Aorta (tissue), 5 donors: ENCODE measurements around the gene BHLHA15. TPM values are rescaled to one million over a fixed set of nuclear protein-coding genes. Genes with fewer than 3 reads are reported as not detected.
A peak's percentile ranks its signal among the peaks of the same experiment; 100 is the strongest.
"Not testable (repeated sequence)": the region's sequence is repeated elsewhere in the genome, so short reads cannot be mapped to it uniquely, and the experiment has no call there.

Source experiments
- ATAC-seq: fragments of 200-7000 bp; cut with Tn5 transposase; one replicate; pipeline ENCODE4 v1.9.1; 2022; ENCODE audit warnings: moderate library complexity; ENCODE audit not compliant: low FRiP score
- DNase-seq, 2 donors: peaks; one replicate each; pipeline ENCODE4 v3.0.0-alpha.2; 2020
- H3K27ac ChIP-seq, 2 donors: one replicate each; pipeline ENCODE4 v1.5.1; 2013; ENCODE audit warnings: low read length in 2 of 2, mild to moderate bottlenecking in 2 of 2, moderate library complexity in 2 of 2, control low read depth in 1 of 2, inconsistent platforms in 1 of 2, low read depth in 1 of 2
- H3K27me3 ChIP-seq, 2 donors: one replicate each; pipeline ENCODE4 v1.6.1; 2013; ENCODE audit warnings: control low read depth in 1 of 2, low read length in 1 of 2, mild to moderate bottlenecking in 1 of 2, moderate library complexity in 1 of 2; ENCODE audit not compliant: insufficient read depth in 2 of 2, control insufficient read depth in 1 of 2
- H3K36me3 ChIP-seq, 2 donors: one replicate each; pipeline ENCODE4 v1.6.1; 2013; ENCODE audit warnings: control low read depth in 1 of 2, low read length in 1 of 2, mild to moderate bottlenecking in 1 of 2; ENCODE audit not compliant: insufficient read depth in 2 of 2, control insufficient read depth in 1 of 2
- H3K4me1 ChIP-seq, 2 donors: one replicate each; pipeline ENCODE4 v1.6.1; 2013; ENCODE audit warnings: low read length in 2 of 2, control low read depth in 1 of 2, mild to moderate bottlenecking in 1 of 2, moderate library complexity in 1 of 2; ENCODE audit not compliant: insufficient read depth in 2 of 2, control insufficient read depth in 1 of 2
- H3K4me3 ChIP-seq, 2 donors: one replicate each; pipeline ENCODE4 v1.5.1; 2013; ENCODE audit warnings: low read length in 2 of 2, control low read depth in 1 of 2, mild to moderate bottlenecking in 1 of 2
- H3K9me3 ChIP-seq: one replicate; pipeline ENCODE4 v1.6.1; 2013; ENCODE audit warnings: mild to moderate bottlenecking, low read length; ENCODE audit not compliant: control insufficient read depth
- WGBS, 2 donors: extraction: QIAGEN DNeasy Blood & Tissue Kit; methylation state at CpG; one replicate each; pipeline ENCODE4 v1.1.7; 2013; 5-methylcytosine and 5-hydroxymethylcytosine counted together
- intact Hi-C, 2 donors: fragments of 100-400 bp; cut with DNase I; formaldehyde crosslinking; loops; one replicate each; pipeline versions ENCODE4 v1.14.2 to v1.15.0; 2022
- polyA plus RNA-seq, 2 donors: library from polyadenylated mRNA; stranded (reverse); fragments of 200-250 nt; gene quantifications; one replicate each; pipeline ENCODE4 v1.2.3, GENCODE V29; 2013
- total RNA-seq, 2 donors: library from RNA; stranded (reverse); fragmentation: NEBNext Ultra II Directional; extraction: Animal tissue kit (Norgen Biotek cat#: 25700); gene quantifications; one replicate each; pipeline ENCODE4 v1.2.1, GENCODE V29; 2021
- donor health status: healthy with polysubstance abuse.
- donor health status: Bipolar disorder and iron deficiency.
- donor health status: DM: no; HTN: no; CAD: no.
- donor health status: DM: no; HTN: no; CAD: no.
- donor health status: DM: yes; HTN: yes; CAD: no.

BHLHA15 gene
- total and polyA plus RNA-seq, 4 donors, result 0.36 TPM; not detected in 3

DNA sequence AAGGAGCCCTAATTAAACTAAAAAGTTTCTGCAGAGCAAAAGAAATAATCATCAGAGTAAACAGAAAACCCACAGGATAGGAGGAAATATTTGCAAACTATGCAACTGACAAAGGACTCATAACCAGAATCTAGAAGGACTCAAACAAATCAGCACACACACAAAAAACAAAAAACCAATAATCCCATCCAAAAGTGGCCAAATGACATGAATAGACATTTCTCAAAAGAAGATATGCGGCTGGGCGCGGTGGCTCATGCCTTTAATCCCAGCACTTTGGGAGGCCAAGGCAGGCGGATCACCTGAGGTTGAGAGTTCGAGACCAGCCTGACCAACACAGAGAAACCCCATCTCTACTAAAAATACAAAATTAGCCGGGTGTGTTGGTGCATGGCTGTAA lies 8.1 kb downstream of the BHLHA15 start:
- DNase-seq, result peak; percentile 9 to 28
- not testable (repeated sequence) for ATAC-seq
- WGBS, 2 donors, result 95 to 97% methylated on average over 6 of the region's 6 CpGs

DNA sequence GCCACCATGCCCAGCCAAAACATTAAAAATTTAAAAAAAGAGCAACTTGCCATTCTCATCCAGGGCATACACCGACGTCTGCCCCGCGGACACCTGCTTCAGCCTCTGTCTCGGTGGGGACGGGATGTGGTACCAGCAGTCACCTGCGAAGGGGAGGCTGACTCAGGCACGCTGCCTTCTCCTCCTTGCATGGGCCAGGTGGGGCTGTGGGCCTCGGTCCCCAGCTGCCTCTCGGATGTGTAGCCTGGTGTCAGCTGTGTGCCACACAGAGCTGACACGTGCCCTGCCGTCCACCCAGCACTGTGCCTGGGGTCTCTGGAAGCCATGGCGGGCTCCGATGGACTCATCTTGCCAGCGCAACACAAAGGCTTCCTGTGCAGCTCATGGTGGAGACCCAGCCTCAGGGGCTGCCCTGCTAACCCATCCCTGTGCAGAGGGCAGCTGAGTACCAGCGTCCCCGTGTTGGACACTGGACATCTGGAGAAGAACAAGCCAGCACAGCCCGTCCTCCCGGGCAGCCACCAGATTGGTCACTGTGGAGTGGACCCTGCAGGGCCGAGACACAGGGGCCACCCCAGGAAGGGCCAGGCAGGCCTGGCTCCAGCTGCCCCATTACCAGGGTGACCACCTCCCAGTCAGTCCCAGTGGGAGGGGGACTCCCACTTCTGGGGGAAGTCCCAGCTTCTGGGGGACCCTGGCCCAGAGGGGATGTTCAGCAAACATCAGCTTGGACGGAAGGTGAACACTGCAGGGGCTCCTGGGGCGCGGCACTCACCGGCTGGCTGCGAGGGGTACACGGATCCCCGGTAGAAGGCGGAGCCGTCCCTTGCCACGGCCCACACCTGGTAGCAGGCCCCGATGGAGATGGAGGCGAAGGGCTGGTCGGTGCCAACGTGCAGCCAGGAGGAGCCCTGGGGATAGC lies 10.6 kb downstream of the BHLHA15 start:
- Histone ChIP-seq H3K4me3 (no peak overlapping the region), H3K27ac (no peak overlapping the region), H3K9me3 (no peaks in the 10 kb centered on the region), H3K36me3 (peaks cover 1 to 6% of the 10 kb centered on the region in 2 donors), H3K27me3 (no peaks in the 10 kb centered on the region), H3K4me1 (no peaks in the 10 kb centered on the region)
- DNase-seq (peak; percentile 44 to 66), ATAC-seq (no peak)
- 96 to 97% methylated on average over 34 of the region's 34 CpGs for WGBS, 2 donors
- intact Hi-C loops, result no loop called here

More for the DNA sequence above, 8.1 kb downstream of the BHLHA15 start:
- intact Hi-C loops, H3K4me1 ChIP-seq, H3K9me3 ChIP-seq, H3K27ac ChIP-seq, H3K36me3 ChIP-seq, H3K4me3 ChIP-seq, H3K27me3 ChIP-seq: not testable (repeated sequence)

DNA sequence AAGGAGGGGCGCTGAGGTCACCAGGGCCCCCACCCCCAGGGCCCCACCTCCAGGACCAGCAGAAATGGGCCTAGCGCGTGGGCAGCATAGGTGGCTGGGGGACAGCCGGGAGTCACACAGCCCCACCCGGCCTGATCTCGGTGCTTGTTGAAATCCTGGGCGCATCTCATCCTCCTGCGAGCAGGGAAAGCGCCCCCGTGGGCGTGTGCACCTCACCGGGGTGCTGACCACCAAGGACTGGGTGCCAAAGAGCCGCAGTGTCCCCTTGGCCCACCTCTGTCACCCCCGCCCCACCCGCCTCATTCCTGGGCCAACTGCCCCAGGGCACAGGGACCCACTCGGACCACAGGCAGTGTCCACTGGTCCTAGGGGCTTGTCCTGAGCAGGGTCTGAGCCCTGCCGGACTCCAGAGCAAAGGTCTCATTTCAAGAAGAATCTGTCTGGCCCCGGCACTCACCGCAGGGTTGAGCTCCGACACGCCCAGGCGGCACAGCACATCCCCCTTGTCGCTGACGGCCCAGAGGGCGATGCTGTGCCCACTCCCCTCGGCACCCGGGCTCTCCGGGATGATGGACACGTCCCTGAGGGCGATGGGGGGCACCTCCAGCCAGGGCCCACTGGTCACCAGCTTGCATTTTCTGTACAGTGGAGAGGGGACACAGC lies 11.4 kb downstream of the BHLHA15 start:
- 94 to 97% methylated on average over 30 of the region's 30 CpGs for WGBS, 2 donors
- no peaks in the 10 kb centered on the region for H3K4me1 ChIP-seq
- no peak overlapping the region for H3K4me3 ChIP-seq
- H3K27me3 ChIP-seq, result no peaks in the 10 kb centered on the region
- ATAC-seq (no peak), DNase-seq (peak; percentile 32 to 69)
- H3K27ac ChIP-seq, result no peak overlapping the region
- intact Hi-C loops, result no loop called here
- no peaks in the 10 kb centered on the region for H3K9me3 ChIP-seq
- H3K36me3 ChIP-seq, result peaks cover 0 to 6% of the 10 kb centered on the region in 2 donors

DNA sequence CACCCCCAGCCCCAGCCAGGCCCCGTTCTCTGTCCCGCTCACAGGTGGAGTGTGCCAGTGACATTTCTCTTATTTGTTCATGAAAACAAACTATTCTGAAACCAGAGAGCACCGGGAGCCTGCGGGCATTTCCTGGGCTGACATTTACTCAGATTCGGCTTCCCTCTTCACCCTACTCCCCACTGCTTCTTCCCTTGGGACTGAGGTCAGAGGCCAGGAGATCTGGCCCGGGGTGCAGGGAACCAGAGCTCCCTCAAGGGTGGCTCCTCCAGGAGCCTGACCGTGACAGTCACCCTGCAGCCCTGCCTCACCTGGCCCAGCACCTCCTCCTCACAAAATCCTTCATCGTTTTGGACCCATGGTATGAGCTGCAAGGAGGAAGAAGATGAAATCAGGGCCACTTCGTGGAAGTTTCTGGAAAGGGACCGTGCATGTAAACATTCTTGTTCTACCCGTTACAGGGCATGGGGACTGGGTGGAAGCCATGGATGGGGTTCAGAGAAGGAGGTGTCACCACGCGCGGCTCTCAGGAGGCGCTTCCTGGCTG lies 12.2 kb downstream of the BHLHA15 start:
- Histone ChIP-seq H3K27me3 (no peaks in the 10 kb centered on the region), H3K36me3 (peaks cover 0 to 6% of the 10 kb centered on the region in 2 donors), H3K27ac (no peak overlapping the region), H3K9me3 (no peaks in the 10 kb centered on the region), H3K4me3 (no peak overlapping the region), H3K4me1 (no peaks in the 10 kb centered on the region)
- peak; percentile 11 to 51 for DNase-seq
- WGBS, 2 donors, result 80 to 82% methylated on average over 15 of the region's 15 CpGs
- ATAC-seq, result no peak
- intact Hi-C loops, result no loop called here

DNA sequence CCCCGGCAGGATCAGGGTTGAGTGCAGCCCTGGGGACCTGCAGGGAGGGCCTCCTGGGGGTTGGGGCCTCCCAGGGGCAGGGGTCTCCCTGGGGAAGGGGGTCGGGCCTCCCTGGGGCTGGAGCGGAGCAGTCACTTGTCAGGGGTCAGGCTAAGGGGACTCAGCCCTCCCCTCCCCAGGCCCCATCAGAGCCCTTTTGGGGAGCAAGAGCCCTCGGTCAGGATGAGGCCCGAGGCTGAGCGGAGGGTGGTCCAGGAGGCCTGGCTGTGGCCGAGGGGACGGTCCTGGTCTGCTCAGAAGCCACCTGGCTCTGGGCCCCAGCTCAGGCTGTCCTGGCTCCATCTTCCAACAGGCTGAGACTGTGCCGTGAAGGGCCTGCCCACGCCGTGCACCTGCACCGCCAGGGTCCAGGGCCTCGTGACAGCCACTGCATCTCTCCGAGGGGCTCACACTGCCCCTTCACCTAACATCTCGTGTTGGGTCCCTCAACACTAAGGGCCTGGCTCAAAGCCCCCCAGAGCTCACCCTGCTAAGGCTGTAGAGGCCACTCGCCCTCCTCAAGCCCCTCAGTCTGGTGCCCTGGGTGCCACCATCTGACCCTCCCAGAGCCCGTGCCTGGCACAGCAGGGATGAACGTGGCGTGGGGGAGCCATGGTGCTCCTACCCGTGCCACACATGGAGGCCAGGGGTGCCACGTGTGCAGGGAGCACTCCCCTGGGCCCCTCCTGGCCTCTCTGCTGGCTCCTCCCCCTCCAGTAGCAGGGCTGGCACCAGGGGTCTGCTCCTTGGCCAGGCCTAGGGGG lies 12.9 kb downstream of the BHLHA15 start:
- Histone ChIP-seq H3K4me1 (no peaks in the 10 kb centered on the region), H3K9me3 (no peaks in the 10 kb centered on the region), H3K27ac (no peak overlapping the region), H3K36me3 (peaks cover 0 to 6% of the 10 kb centered on the region in 2 donors), H3K4me3 (no peak overlapping the region), H3K27me3 (no peaks in the 10 kb centered on the region)
- ATAC-seq (peak; percentile 27), DNase-seq (peak; percentile 34 to 65)
- intact Hi-C loops, result no loop called here
- WGBS, 2 donors, result 88 to 89% methylated on average over 21 of the region's 21 CpGs

DNA sequence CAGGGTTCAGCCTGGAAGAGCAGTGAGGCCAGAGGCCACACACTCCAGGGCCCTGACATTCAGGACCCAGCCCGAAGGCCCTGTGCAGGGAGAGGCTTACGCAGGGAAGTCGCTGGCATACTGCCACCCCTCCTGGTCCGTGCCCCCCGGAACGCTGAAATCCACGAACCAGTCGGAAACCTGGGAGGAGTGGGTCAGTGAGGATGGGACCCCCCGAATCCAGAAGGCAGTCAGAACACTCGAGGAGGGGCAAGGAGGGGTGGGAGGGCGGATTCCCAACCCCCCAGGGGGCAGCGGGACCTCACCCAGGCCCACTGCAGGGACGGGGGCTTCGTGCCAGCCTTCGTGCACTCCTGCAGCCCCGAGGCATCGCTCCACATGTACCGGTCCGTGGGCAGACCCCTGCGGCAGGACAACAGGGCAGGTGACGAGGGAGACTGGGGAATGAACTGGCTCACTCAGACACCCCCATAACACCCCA lies 13.5 kb downstream of the BHLHA15 start:
- Histone ChIP-seq H3K36me3 (peaks cover 0 to 6% of the 10 kb centered on the region in 2 donors), H3K9me3 (no peaks in the 10 kb centered on the region), H3K4me3 (no peak overlapping the region), H3K4me1 (no peaks in the 10 kb centered on the region), H3K27ac (no peak overlapping the region), H3K27me3 (no peaks in the 10 kb centered on the region)
- 91 to 93% methylated on average over 21 of the region's 21 CpGs for WGBS, 2 donors
- ATAC-seq (peak; percentile 3), DNase-seq (peak; percentile 24 to 66)
- intact Hi-C loops, result no loop called here

DNA sequence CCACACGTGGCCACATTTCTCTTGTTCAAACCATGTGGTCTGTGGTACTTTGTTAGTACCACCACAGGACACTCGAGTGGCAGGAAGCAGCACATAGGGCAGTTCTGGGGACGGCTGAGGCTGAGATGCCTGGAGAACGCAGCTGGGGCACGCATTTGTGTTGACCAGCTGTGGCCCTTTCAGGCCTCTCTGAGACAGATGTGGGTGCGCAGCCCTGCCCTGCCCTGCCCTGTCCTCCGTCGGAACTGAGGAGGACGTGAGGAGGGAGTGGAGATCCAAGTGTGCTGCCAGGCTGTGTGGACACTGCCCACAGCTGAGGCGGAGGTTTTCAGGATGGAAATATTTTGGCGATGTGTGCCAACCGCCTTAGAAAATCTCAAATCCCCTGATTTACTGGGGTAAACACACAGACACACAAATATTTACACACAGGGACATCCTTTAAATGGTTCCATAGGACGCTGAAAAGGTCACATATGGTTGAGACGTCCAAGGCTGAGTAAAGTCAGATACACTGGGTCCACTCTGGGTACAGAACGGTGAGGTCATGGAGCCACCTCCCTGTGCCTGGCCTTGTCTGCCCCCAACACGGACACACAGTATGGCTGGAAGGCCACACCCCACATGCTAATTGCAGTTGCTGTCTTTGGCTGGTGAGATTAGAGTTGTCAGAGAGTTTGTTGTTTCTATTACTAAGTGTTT lies 14.8 kb downstream of the BHLHA15 start:
- Histone ChIP-seq H3K27ac (no peak overlapping the region), H3K4me3 (no peak overlapping the region), H3K36me3 (peaks cover 0 to 6% of the 10 kb centered on the region in 2 donors), H3K4me1 (no peaks in the 10 kb centered on the region), H3K9me3 (no peaks in the 10 kb centered on the region), H3K27me3 (no peaks in the 10 kb centered on the region)
- intact Hi-C loops, result no loop called here
- ATAC-seq (no peak), DNase-seq (no peak)
- 80 to 86% methylated on average over 16 of the region's 16 CpGs for WGBS, 2 donors

DNA sequence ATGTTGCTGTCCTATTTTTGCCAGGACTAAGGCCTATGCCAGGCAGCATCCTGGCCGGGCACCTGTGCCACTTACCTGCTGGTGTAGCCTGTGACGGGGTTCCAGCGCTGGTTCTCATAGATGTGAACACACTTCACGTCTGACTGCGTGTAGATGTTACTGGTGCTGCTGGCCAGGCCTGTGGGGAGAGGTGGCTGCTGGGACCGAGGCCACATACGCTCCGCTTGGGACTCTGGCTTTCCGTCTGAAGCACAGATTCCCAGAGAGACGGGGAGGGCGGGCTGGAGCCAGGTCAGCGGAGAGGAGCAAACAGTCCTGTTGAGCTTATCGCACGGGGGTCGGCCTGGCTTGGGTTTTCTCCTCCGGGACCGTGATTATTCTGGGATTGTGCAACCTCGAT lies 16.7 kb downstream of the BHLHA15 start:
- no peak overlapping the region for H3K27ac ChIP-seq
- H3K36me3 ChIP-seq, result peaks cover 0 to 2% of the 10 kb centered on the region in 2 donors
- intact Hi-C loops, result no loop called here
- H3K27me3 ChIP-seq, result no peaks in the 10 kb centered on the region
- 93 to 94% methylated on average over 18 of the region's 18 CpGs for WGBS, 2 donors
- no peaks in the 10 kb centered on the region for H3K4me1 ChIP-seq
- ATAC-seq (no peak), DNase-seq (no peak)
- H3K9me3 ChIP-seq, result no peaks in the 10 kb centered on the region
- no peak overlapping the region for H3K4me3 ChIP-seq
